CD8-positive, alpha-beta memory T cell (primary cell): ENCODE data around the gene LRRC8A. TPM values are rescaled to one million over a fixed set of nuclear protein-coding genes. Genes with fewer than 3 reads are reported as not detected.

ENCODE experiments used
- polyA plus RNA-seq: library from polyadenylated mRNA; unstranded; fragments of 300-500 nt; fragmentation: Illumina TruSeq; gene quantifications from one replicate; pipeline ENCODE4 v1.2.3, GENCODE V29; 2021
- total RNA-seq, 2 experiments: library from RNA; stranded (reverse); gene quantifications; one replicate each; pipeline ENCODE4 v1.2.3, GENCODE V29; 2021

The LRRC8A gene
- total and polyA plus RNA-seq, 3 experiments from 2014 or later: 27.3 to 42.7 (median 27.6) TPM

Other genes with a start within 250 kb of the LRRC8A start
- 10 to 100 TPM; 67.7 to 68.6 TPM for gene DYNC2I2, start 225.3 kb upstream of the LRRC8A start, total RNA-seq
- gene DYNC2I2, start 225.3 kb upstream of the LRRC8A start, polyA plus RNA-seq: 3.0 TPM
- 1,000 to 10,000 TPM in 1 of 2 experiments, 100 to 1,000 TPM in 1; 939 to 1,027 TPM for gene SET, start 192.9 kb upstream of the LRRC8A start, total RNA-seq
- gene SET, start 192.9 kb upstream of the LRRC8A start, polyA plus RNA-seq: 229 TPM
- gene PKN3, start 179.6 kb upstream of the LRRC8A start, total RNA-seq: 1 to 10 TPM; 7.5 to 7.9 TPM
- 1.4 TPM for gene PKN3, start 179.6 kb upstream of the LRRC8A start, polyA plus RNA-seq
- gene ZDHHC12, start 158.0 kb upstream of the LRRC8A start, total RNA-seq: 10 to 100 TPM; 76.1 to 82.0 TPM
- gene ZDHHC12, start 158.0 kb upstream of the LRRC8A start, polyA plus RNA-seq: 67.3 TPM
- gene ZER1, start 110.2 kb upstream of the LRRC8A start, total RNA-seq: 10 to 100 TPM; 18.3 to 18.7 TPM
- gene ZER1, start 110.2 kb upstream of the LRRC8A start, polyA plus RNA-seq: 46.2 TPM
- 10 to 100 TPM; 23.0 to 24.6 TPM for gene TBC1D13, start 94.9 kb upstream of the LRRC8A start, total RNA-seq
- 36.8 TPM for gene TBC1D13, start 94.9 kb upstream of the LRRC8A start, polyA plus RNA-seq
- gene ENDOG, start 63.6 kb upstream of the LRRC8A start, total RNA-seq: 10 to 100 TPM; 22.3 to 23.3 TPM
- gene ENDOG, start 63.6 kb upstream of the LRRC8A start, polyA plus RNA-seq: 29.6 TPM
- gene SPOUT1, start 52.3 kb upstream of the LRRC8A start, total RNA-seq: 100 to 1,000 TPM; 137 to 143 TPM
- 77.3 TPM for gene SPOUT1, start 52.3 kb upstream of the LRRC8A start, polyA plus RNA-seq
- 10 to 100 TPM in 1 of 2 experiments, 1 to 10 TPM in 1; 8.9 to 10.4 TPM for gene KYAT1, start 183 bp upstream of the LRRC8A start, total RNA-seq
- gene KYAT1, start 183 bp upstream of the LRRC8A start, polyA plus RNA-seq: 8.8 TPM
- under 1 TPM in 1 of 2 experiments, not detected in 1; 0.20 TPM for gene PHYHD1, start 38.8 kb downstream of the LRRC8A start, total RNA-seq
- gene PHYHD1, start 38.8 kb downstream of the LRRC8A start, polyA plus RNA-seq: 0.64 TPM
- gene DOLK, start 65.5 kb downstream of the LRRC8A start, total RNA-seq: 10 to 100 TPM; 15.3 to 17.1 TPM
- gene DOLK, start 65.5 kb downstream of the LRRC8A start, polyA plus RNA-seq: 6.8 TPM
- 100 to 1,000 TPM; 144 to 150 TPM for gene NUP188, start 65.6 kb downstream of the LRRC8A start, total RNA-seq
- 41.3 TPM for gene NUP188, start 65.6 kb downstream of the LRRC8A start, polyA plus RNA-seq
- gene SH3GLB2, start 146.2 kb downstream of the LRRC8A start, total RNA-seq: 10 to 100 TPM; 55.0 to 58.3 TPM
- gene SH3GLB2, start 146.2 kb downstream of the LRRC8A start, polyA plus RNA-seq: 36.2 TPM
- gene MIGA2, start 154.5 kb downstream of the LRRC8A start, total RNA-seq: 10 to 100 TPM; 35.5 to 38.8 TPM
- 13.0 TPM for gene MIGA2, start 154.5 kb downstream of the LRRC8A start, polyA plus RNA-seq
- 10 to 100 TPM; 27.8 to 30.2 TPM for gene DOLPP1, start 199.0 kb downstream of the LRRC8A start, total RNA-seq
- gene DOLPP1, start 199.0 kb downstream of the LRRC8A start, polyA plus RNA-seq: 15.3 TPM
- gene CRAT, start 228.7 kb downstream of the LRRC8A start, total RNA-seq: 1 to 10 TPM; 9.8 to 10.0 TPM
- 20.1 TPM for gene CRAT, start 228.7 kb downstream of the LRRC8A start, polyA plus RNA-seq
- gene PTPA, start 229.3 kb downstream of the LRRC8A start, total RNA-seq: 100 to 1,000 TPM; 107 to 116 TPM
- 15.6 TPM for gene PTPA, start 229.3 kb downstream of the LRRC8A start, polyA plus RNA-seq